Liver (tissue), 9 donors: ENCODE results near the gene NUBP1. TPM values are rescaled to one million over a fixed set of nuclear protein-coding genes. Genes with fewer than 3 reads are reported as not detected.
A peak's percentile ranks its signal among the peaks of the same experiment; 100 is the strongest.

Experiments used
- DNase-seq: peaks from one replicate; pipeline ENCODE4 v3.0.0-alpha.2; 2017; ENCODE audit warnings: low spot score
- H3K27ac ChIP-seq, 2 donors: one replicate each; pipeline ENCODE4 v1.7.0; 2013; ENCODE audit warnings: inconsistent platforms in 2 of 2, low read length in 2 of 2, control low read depth in 1 of 2, low read depth in 1 of 2, mild to moderate bottlenecking in 1 of 2
- H3K27me3 ChIP-seq, 4 donors: one replicate each; pipeline versions ENCODE4 v1.6.1 to v1.7.0; 2013; ENCODE audit warnings: low read length in 3 of 4, inconsistent platforms in 1 of 4, mild to moderate bottlenecking in 1 of 4, moderate library complexity in 1 of 4; ENCODE audit not compliant: control insufficient read depth in 4 of 4, insufficient read depth in 4 of 4
- H3K36me3 ChIP-seq, 4 donors: one replicate each; pipeline versions ENCODE4 v1.6.1 to v1.7.0; 2013; ENCODE audit warnings: low read length in 3 of 4, mild to moderate bottlenecking in 3 of 4, low read depth in 1 of 4, moderate library complexity in 1 of 4; ENCODE audit not compliant: control insufficient read depth in 4 of 4, insufficient read depth in 3 of 4
- H3K4me1 ChIP-seq, 4 donors: one replicate each; pipeline versions ENCODE4 v1.6.1 to v1.7.0; 2013; ENCODE audit warnings: low read length in 3 of 4, mild to moderate bottlenecking in 3 of 4, moderate library complexity in 1 of 4; ENCODE audit not compliant: control insufficient read depth in 4 of 4, insufficient read depth in 4 of 4
- H3K4me3 ChIP-seq, 3 donors: one replicate each; pipeline versions ENCODE4 v1.6.1 to v1.7.0; 2013; ENCODE audit warnings: low read length in 3 of 3, control low read depth in 1 of 3, low read depth in 1 of 3, mild to moderate bottlenecking in 1 of 3
- H3K9ac ChIP-seq, 2 donors: one replicate each; pipeline ENCODE4 v1.7.0; 2013; ENCODE audit warnings: low read length in 2 of 2, mild to moderate bottlenecking in 2 of 2, moderate library complexity in 2 of 2, control low read depth in 1 of 2, low read depth in 1 of 2
- H3K9me3 ChIP-seq, 4 donors: one replicate each; pipeline versions ENCODE4 v1.6.1 to v1.7.0; 2013; ENCODE audit warnings: low read length in 3 of 4; ENCODE audit not compliant: control insufficient read depth in 4 of 4
- EGR1 ChIP-seq, 2 donors: IDR thresholded peaks; 2 replicates each; pipeline ENCODE4 v1.6.1; 2016 to 2018; ENCODE audit warnings: antibody characterized with exemption in 2 of 2, low read depth in 2 of 2
- FOXA1 ChIP-seq: IDR thresholded peaks from 2 replicates; pipeline ENCODE4 v1.6.1; 2016; ENCODE audit warnings: antibody characterized with exemption
- FOXA2 ChIP-seq: IDR thresholded peaks from 2 replicates; pipeline ENCODE4 v1.6.1; 2016; ENCODE audit warnings: antibody characterized with exemption
- GABPA ChIP-seq, 2 donors: IDR thresholded peaks in 1 of 2; conservative IDR thresholded peaks in 1 of 2; 2 replicates each; pipeline ENCODE4 v1.6.1; 2016; ENCODE audit warnings: antibody characterized with exemption in 2 of 2, mild to moderate bottlenecking in 1 of 2, moderate library complexity in 1 of 2
- HNF4A ChIP-seq, 2 donors: conservative IDR thresholded peaks; 2 replicates each; pipeline ENCODE4 v1.6.1; 2016; ENCODE audit warnings: antibody characterized with exemption in 2 of 2, mild to moderate bottlenecking in 2 of 2
- HNF4G ChIP-seq: IDR thresholded peaks from 2 replicates; pipeline ENCODE4 v1.6.1; 2016; ENCODE audit warnings: antibody characterized with exemption
- JUND ChIP-seq, 2 donors: IDR thresholded peaks; 2 replicates each; pipeline ENCODE4 v1.6.1; 2016; ENCODE audit warnings: antibody characterized with exemption in 2 of 2
- NR2F2 ChIP-seq: IDR thresholded peaks from 2 replicates; pipeline ENCODE4 v1.6.1; 2016; ENCODE audit warnings: antibody characterized with exemption
- RAD21 ChIP-seq, 2 donors: IDR thresholded peaks; 2 replicates each; pipeline ENCODE4 v1.6.1; 2016; ENCODE audit warnings: antibody characterized with exemption in 2 of 2, mild to moderate bottlenecking in 2 of 2
- REST ChIP-seq: IDR thresholded peaks from 2 replicates; pipeline ENCODE4 v1.6.1; 2016; ENCODE audit warnings: antibody characterized with exemption, mild to moderate bottlenecking
- RXRA ChIP-seq, 2 donors: IDR thresholded peaks; 2 replicates each; pipeline ENCODE4 v1.6.1; 2017 to 2018; ENCODE audit warnings: antibody characterized with exemption in 2 of 2, mild to moderate bottlenecking in 1 of 2
- SP1 ChIP-seq: IDR thresholded peaks from 2 replicates; pipeline ENCODE4 v1.6.1; 2018; ENCODE audit warnings: antibody characterized with exemption, mild to moderate bottlenecking
- TAF1 ChIP-seq: conservative IDR thresholded peaks from 2 replicates; pipeline ENCODE4 v1.6.1; 2016; ENCODE audit warnings: antibody characterized with exemption, mild to moderate bottlenecking
- YY1 ChIP-seq: IDR thresholded peaks from 2 replicates; pipeline ENCODE4 v1.6.1; 2016; ENCODE audit warnings: antibody characterized with exemption, mild to moderate bottlenecking
- WGBS: extraction: QIAGEN DNeasy Blood & Tissue Kit; methylation state at CpG from one replicate; pipeline ENCODE4 v1.1.7; 2013; 5-methylcytosine and 5-hydroxymethylcytosine counted together
- polyA plus RNA-seq, 2 donors: library from polyadenylated mRNA; stranded (reverse) in 1 of 2; unstranded in 1 of 2; fragments of 200-250 nt in 1 of 2; fragments of >200 nt in 1 of 2; fragmentation: Nextera tagmentation in 1 of 2; extraction: Ambion mirVana in 1 of 2; gene quantifications; one replicate each; pipeline versions ENCODE4 v1.2.1 to v1.2.3, GENCODE V29; 2013 to 2015
- total RNA-seq, 2 donors: library from RNA; depleted of rRNA; stranded (reverse); fragments of >200 nt; gene quantifications; one replicate each; pipeline ENCODE4 v1.2.3, GENCODE V29; 2014
- TF ChIP-seq, protein P1 (sequence below): IDR thresholded peaks from 2 replicates; pipeline ENCODE4 v1.6.1; 2016; ENCODE audit warnings: antibody characterized with exemption
- TF ChIP-seq, protein P2 (sequence below): fragments of 150-350 bp; IDR thresholded peaks from 2 replicates; pipeline ENCODE4 v1.5.1; 2017; ENCODE audit warnings: improper control_type of control experiment, low read depth, low read length; ENCODE audit not compliant: missing input control
- TF ChIP-seq, protein P3 (sequence below): IDR thresholded peaks from 2 replicates; pipeline ENCODE4 v1.6.1; 2016; ENCODE audit warnings: antibody characterized with exemption
- TF ChIP-seq, protein P4 (sequence below): IDR thresholded peaks from 2 replicates; pipeline ENCODE4 v1.6.1; 2016; ENCODE audit warnings: antibody characterized with exemption
- donor health status: healthy.
- donor health status: healthy.
- donor health status: healthy.
- donor health status: healthy.
- donor health status: healthy.

The NUBP1 gene
- total and polyA plus RNA-seq, 4 donors, result 16.6 to 22.5 (median 20.3) TPM

DNA sequence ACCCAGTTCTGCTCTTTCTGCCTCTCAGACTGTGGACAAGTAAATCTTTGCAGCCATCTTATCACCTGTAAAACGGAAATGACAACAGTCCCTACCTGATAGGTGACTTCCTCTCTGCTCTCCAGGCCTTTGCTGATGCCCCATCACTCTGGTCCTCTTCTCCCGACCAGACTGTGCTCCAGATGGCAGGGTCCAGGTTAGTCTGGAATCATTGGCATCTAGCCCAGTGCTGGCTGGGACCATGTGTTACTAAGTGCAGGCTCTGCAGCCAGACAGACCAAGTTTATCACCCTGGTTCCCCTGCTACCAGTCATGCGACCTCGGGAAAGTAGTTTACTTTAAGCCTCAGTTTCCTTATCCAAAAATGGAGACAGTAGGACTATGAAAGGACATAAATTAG lies 1.8 kb upstream of the NUBP1 start:
- WGBS, result 40% methylated on average over 4 of the region's 4 CpGs
- Histone ChIP-seq H3K27me3 (no peaks in the 10 kb centered on the region), H3K4me3 (no peak overlapping the region), H3K9ac (no peak overlapping the region), H3K36me3 (no peaks in the 10 kb centered on the region), H3K4me1 (peaks cover 5 to 29% (median 21%) of the 10 kb centered on the region in 4 donors), H3K9me3 (no peaks in the 10 kb centered on the region), H3K27ac (peak overlapping the region in 1 of 2 donors; percentile 9)
- no peak for DNase-seq
- TF ChIP-seq RXRA (IDR thresholded peaks at IDR 0.05), result peak in 1 of 2 donors; percentile 25
- TF ChIP-seq HNF4G, result no peak
- no peak for TF ChIP-seq RAD21 (IDR thresholded peaks at IDR 0.05)
- TF ChIP-seq, protein P1, sequence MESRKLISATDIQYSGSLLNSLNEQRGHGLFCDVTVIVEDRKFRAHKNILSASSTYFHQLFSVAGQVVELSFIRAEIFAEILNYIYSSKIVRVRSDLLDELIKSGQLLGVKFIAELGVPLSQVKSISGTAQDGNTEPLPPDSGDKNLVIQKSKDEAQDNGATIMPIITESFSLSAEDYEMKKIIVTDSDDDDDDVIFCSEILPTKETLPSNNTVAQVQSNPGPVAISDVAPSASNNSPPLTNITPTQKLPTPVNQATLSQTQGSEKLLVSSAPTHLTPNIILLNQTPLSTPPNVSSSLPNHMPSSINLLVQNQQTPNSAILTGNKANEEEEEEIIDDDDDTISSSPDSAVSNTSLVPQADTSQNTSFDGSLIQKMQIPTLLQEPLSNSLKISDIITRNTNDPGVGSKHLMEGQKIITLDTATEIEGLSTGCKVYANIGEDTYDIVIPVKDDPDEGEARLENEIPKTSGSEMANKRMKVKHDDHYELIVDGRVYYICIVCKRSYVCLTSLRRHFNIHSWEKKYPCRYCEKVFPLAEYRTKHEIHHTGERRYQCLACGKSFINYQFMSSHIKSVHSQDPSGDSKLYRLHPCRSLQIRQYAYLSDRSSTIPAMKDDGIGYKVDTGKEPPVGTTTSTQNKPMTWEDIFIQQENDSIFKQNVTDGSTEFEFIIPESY, result no peak
- TF ChIP-seq SP1, result no peak
- no peak for TF ChIP-seq GABPA (IDR thresholded peaks at IDR 0.05 in 1 of 2, conservative IDR thresholded peaks at IDR 0.05 in 1 of 2)
- TF ChIP-seq, protein P2, sequence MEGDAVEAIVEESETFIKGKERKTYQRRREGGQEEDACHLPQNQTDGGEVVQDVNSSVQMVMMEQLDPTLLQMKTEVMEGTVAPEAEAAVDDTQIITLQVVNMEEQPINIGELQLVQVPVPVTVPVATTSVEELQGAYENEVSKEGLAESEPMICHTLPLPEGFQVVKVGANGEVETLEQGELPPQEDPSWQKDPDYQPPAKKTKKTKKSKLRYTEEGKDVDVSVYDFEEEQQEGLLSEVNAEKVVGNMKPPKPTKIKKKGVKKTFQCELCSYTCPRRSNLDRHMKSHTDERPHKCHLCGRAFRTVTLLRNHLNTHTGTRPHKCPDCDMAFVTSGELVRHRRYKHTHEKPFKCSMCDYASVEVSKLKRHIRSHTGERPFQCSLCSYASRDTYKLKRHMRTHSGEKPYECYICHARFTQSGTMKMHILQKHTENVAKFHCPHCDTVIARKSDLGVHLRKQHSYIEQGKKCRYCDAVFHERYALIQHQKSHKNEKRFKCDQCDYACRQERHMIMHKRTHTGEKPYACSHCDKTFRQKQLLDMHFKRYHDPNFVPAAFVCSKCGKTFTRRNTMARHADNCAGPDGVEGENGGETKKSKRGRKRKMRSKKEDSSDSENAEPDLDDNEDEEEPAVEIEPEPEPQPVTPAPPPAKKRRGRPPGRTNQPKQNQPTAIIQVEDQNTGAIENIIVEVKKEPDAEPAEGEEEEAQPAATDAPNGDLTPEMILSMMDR, result no peak
- TF ChIP-seq, protein P3, sequence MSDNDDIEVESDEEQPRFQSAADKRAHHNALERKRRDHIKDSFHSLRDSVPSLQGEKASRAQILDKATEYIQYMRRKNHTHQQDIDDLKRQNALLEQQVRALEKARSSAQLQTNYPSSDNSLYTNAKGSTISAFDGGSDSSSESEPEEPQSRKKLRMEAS, result no peak
- no peak for TF ChIP-seq YY1
- TF ChIP-seq FOXA1, result no peak
- peak; percentile 21 for TF ChIP-seq REST
- no peak for TF ChIP-seq EGR1 (IDR thresholded peaks at IDR 0.05; ENCODE audit: low read depth in 2 of 2)
- TF ChIP-seq JUND (IDR thresholded peaks at IDR 0.05), result no peak
- TF ChIP-seq NR2F2, result no peak
- no peak for TF ChIP-seq TAF1
- TF ChIP-seq, protein P4, sequence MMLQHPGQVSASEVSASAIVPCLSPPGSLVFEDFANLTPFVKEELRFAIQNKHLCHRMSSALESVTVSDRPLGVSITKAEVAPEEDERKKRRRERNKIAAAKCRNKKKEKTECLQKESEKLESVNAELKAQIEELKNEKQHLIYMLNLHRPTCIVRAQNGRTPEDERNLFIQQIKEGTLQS, result no peak
- TF ChIP-seq HNF4A (conservative IDR thresholded peaks at IDR 0.05), result peak; percentile 48 to 63
- no peak for TF ChIP-seq FOXA2
